ENCODE data around the gene PRKCG.
A peak's percentile ranks its signal among the peaks of the same experiment; 100 is the strongest.

The PRKCG gene

GRCh38 chr19:53872762-53873161 is 9.2 kb upstream of the PRKCG start:
- DNase-seq (ENCODE audit: low read depth) = no peak

GRCh38 chr19:53873773-53874605 is 8.0 kb upstream of the PRKCG start:
- DNase-seq (ENCODE audit: low read depth) = no peak

GRCh38 chr19:53874606-53874990 is 7.4 kb upstream of the PRKCG start:
- no peak for DNase-seq (ENCODE audit: low read depth)

- DNase-seq (ENCODE audit: low read depth) = no peak
Observed at GRCh38 chr19:53875602-53876325, 6.2 kb upstream of the PRKCG start.

GRCh38 chr19:53876651-53877224 is 5.3 kb upstream of the PRKCG start:
- DNase-seq (ENCODE audit: low read depth) = no peak

GRCh38 chr19:53877361-53877766 is 4.6 kb upstream of the PRKCG start:
- no peak for DNase-seq (ENCODE audit: low read depth)

- DNase-seq (ENCODE audit: low read depth) = no peak
Observed at GRCh38 chr19:53878776-53879139, 3.2 kb upstream of the PRKCG start.

- peak; percentile 67 for DNase-seq (ENCODE audit: low read depth)
Observed at GRCh38 chr19:53879140-53880081, 2.6 kb upstream of the PRKCG start.

- DNase-seq (ENCODE audit: low read depth) = no peak
Observed at GRCh38 chr19:53880711-53881481, 1.1 kb upstream of the PRKCG start.

GRCh38 chr19:53882391-53883050 is 524 bp downstream of the PRKCG start:
- DNase-seq (ENCODE audit: low read depth) = no peak

GRCh38 chr19:53883231-53883661 is 1.2 kb downstream of the PRKCG start:
- no peak for DNase-seq (ENCODE audit: low read depth)

GRCh38 chr19:53883741-53884140 is 1.7 kb downstream of the PRKCG start:
- DNase-seq (ENCODE audit: low read depth) = no peak

GRCh38 chr19:53884256-53884655 is 2.3 kb downstream of the PRKCG start:
- no peak for DNase-seq (ENCODE audit: low read depth)

- DNase-seq (ENCODE audit: low read depth) = no peak
Observed at GRCh38 chr19:53885036-53885435, 3.0 kb downstream of the PRKCG start.

GRCh38 chr19:53892301-53892980 is 10.4 kb downstream of the PRKCG start:
- DNase-seq (ENCODE audit: low read depth) = no peak

- DNase-seq (ENCODE audit: low read depth) = no peak
Observed at GRCh38 chr19:53892981-53893325, 11.0 kb downstream of the PRKCG start.

GRCh38 chr19:53894707-53895106 is 12.7 kb downstream of the PRKCG start:
- DNase-seq (ENCODE audit: low read depth) = no peak

GRCh38 chr19:53896682-53897081 is 14.7 kb downstream of the PRKCG start:
- DNase-seq (ENCODE audit: low read depth) = no peak

GRCh38 chr19:53897459-53897858 is 15.5 kb downstream of the PRKCG start:
- no peak for DNase-seq (ENCODE audit: low read depth)

GRCh38 chr19:53898166-53898565 is 16.2 kb downstream of the PRKCG start:
- no peak for DNase-seq (ENCODE audit: low read depth)
